ENCODE measurements around the gene LHX3.

GRCh38 chr9:136151214-136151804 is 53.6 kb downstream of the LHX3 start:
- TF ChIP-seq MAFK (IDR thresholded peaks at IDR 0.05; ENCODE audit: partially characterized antibody) = no peak
- TF ChIP-seq MYC (IDR thresholded peaks at IDR 0.05; ENCODE audit: borderline replicate concordance, low read length) = no peak
- no peak for TF ChIP-seq CTCF (IDR thresholded peaks at IDR 0.05)
- no peak for TF ChIP-seq CBX8 (IDR thresholded peaks at IDR 0.05)
- TF ChIP-seq CHD2 (IDR thresholded peaks at IDR 0.05; ENCODE audit: low read length, partially characterized antibody) = no peak
